ENCODE results near the gene SLC7A7.
"Not testable (repeated sequence)": the region's sequence is repeated elsewhere in the genome, so short reads cannot be mapped to it uniquely, and the experiment has no call there.

The SLC7A7 gene

GRCh38 chr14:22852940-22853767 lies 37.9 kb upstream of the SLC7A7 start:
- in situ Hi-C loops (cut with MboI; ENCODE audit: low sequenced_read_pairs, unreplicated experiment) = loop anchor here (5.0 to 10.0 kb wide), 3 partner anchors 76 to 468 kb away; no protein-coding TSS in a partner anchor
- DNase-seq (ENCODE audit: low spot score) = peak; percentile 88
- TF ChIP-seq CTCF (IDR thresholded peaks at IDR 0.05; ENCODE audit: borderline replicate concordance, control extremely low read depth, extremely low read depth, insufficient read depth, missing control alignments) = peak; percentile 98

GRCh38 chr14:22852599-22852939 lies 37.3 kb upstream of the SLC7A7 start:
- no peak for DNase-seq (ENCODE audit: low spot score)
- in situ Hi-C loops (cut with MboI; ENCODE audit: low sequenced_read_pairs, unreplicated experiment) = loop anchor here (5.0 to 10.0 kb wide), 3 partner anchors 75 to 468 kb away; no protein-coding TSS in a partner anchor
- no peak for TF ChIP-seq CTCF (IDR thresholded peaks at IDR 0.05; ENCODE audit: borderline replicate concordance, control extremely low read depth, extremely low read depth, insufficient read depth, missing control alignments)

- in situ Hi-C loops (cut with MboI; ENCODE audit: low sequenced_read_pairs, unreplicated experiment) = loop anchor here (5.0 to 10.0 kb wide), 3 partner anchors 75 to 467 kb away; no protein-coding TSS in a partner anchor
- DNase-seq (ENCODE audit: low spot score) = not testable (repeated sequence)
Observed at GRCh38 chr14:22852178-22852577, 36.9 kb upstream of the SLC7A7 start.

GRCh38 chr14:22850944-22851764 lies 35.9 kb upstream of the SLC7A7 start:
- no peak for DNase-seq (ENCODE audit: low spot score)
- TF ChIP-seq CTCF (IDR thresholded peaks at IDR 0.05; ENCODE audit: borderline replicate concordance, control extremely low read depth, extremely low read depth, insufficient read depth, missing control alignments) = no peak
- in situ Hi-C loops (cut with MboI; ENCODE audit: low sequenced_read_pairs, unreplicated experiment) = loop anchor here (5.0 to 10.0 kb wide), 3 partner anchors 74 to 466 kb away; no protein-coding TSS in a partner anchor

GRCh38 chr14:22849212-22849819 lies 34.1 kb upstream of the SLC7A7 start:
- no peak for DNase-seq (ENCODE audit: low spot score)
- in situ Hi-C loops (cut with MboI; ENCODE audit: low sequenced_read_pairs, unreplicated experiment) = no loop called here
- TF ChIP-seq CTCF (IDR thresholded peaks at IDR 0.05; ENCODE audit: borderline replicate concordance, control extremely low read depth, extremely low read depth, insufficient read depth, missing control alignments) = no peak

- DNase-seq (ENCODE audit: low spot score) = peak; percentile 40
- no peak for TF ChIP-seq CTCF (IDR thresholded peaks at IDR 0.05; ENCODE audit: borderline replicate concordance, control extremely low read depth, extremely low read depth, insufficient read depth, missing control alignments)
- in situ Hi-C loops (cut with MboI; ENCODE audit: low sequenced_read_pairs, unreplicated experiment) = no loop called here
Observed at GRCh38 chr14:22848351-22849164, 33.3 kb upstream of the SLC7A7 start.

Data from GM13976 (cell line).